Measurements from ENCODE around the gene ORM2.

The ORM2 gene

GRCh38 chr9:114296338-114296737 is 33.3 kb upstream of the ORM2 start:
- TF ChIP-seq CTCF (IDR thresholded peaks at IDR 0.05; ENCODE audit: low read depth, low read length, missing control alignments): no peak
- no peak overlapping the region for H3K4me3 ChIP-seq (ENCODE audit: low read depth, low read length)
- DNase-seq (ENCODE audit: low read depth): no peak

GRCh38 chr9:114299286-114300152 is 30.1 kb upstream of the ORM2 start:
- no peak for TF ChIP-seq CTCF (IDR thresholded peaks at IDR 0.05; ENCODE audit: low read depth, low read length, missing control alignments)
- H3K4me3 ChIP-seq (ENCODE audit: low read depth, low read length): no peak overlapping the region
- DNase-seq (ENCODE audit: low read depth): no peak

- DNase-seq (ENCODE audit: low read depth): no peak
- no peak overlapping the region for H3K4me3 ChIP-seq (ENCODE audit: low read depth, low read length)
- no peak for TF ChIP-seq CTCF (IDR thresholded peaks at IDR 0.05; ENCODE audit: low read depth, low read length, missing control alignments)
Observed at GRCh38 chr9:114300153-114300845, 29.4 kb upstream of the ORM2 start.

- no peak for DNase-seq (ENCODE audit: low read depth)
- no peak overlapping the region for H3K4me3 ChIP-seq (ENCODE audit: low read depth, low read length)
- no peak for TF ChIP-seq CTCF (IDR thresholded peaks at IDR 0.05; ENCODE audit: low read depth, low read length, missing control alignments)
Observed at GRCh38 chr9:114300846-114301797, 28.5 kb upstream of the ORM2 start.

GRCh38 chr9:114301798-114302565 is 27.7 kb upstream of the ORM2 start:
- DNase-seq (ENCODE audit: low read depth): no peak
- H3K4me3 ChIP-seq (ENCODE audit: low read depth, low read length): no peak overlapping the region
- no peak for TF ChIP-seq CTCF (IDR thresholded peaks at IDR 0.05; ENCODE audit: low read depth, low read length, missing control alignments)

GRCh38 chr9:114302727-114303126 is 26.9 kb upstream of the ORM2 start:
- TF ChIP-seq CTCF (IDR thresholded peaks at IDR 0.05; ENCODE audit: low read depth, low read length, missing control alignments): no peak
- no peak overlapping the region for H3K4me3 ChIP-seq (ENCODE audit: low read depth, low read length)
- no peak for DNase-seq (ENCODE audit: low read depth)

Measured in GM12864 (cell line).